Measurements from ENCODE around the gene TCF12. TPM values are rescaled to one million over a fixed set of nuclear protein-coding genes. Genes with fewer than 3 reads are reported as not detected.
"Not testable (repeated sequence)": the region's sequence is repeated elsewhere in the genome, so short reads cannot be mapped to it uniquely, and the experiment has no call there.

TCF12 gene
- total RNA-seq, 1 experiment from 2014 or later = 102 TPM

DNA sequence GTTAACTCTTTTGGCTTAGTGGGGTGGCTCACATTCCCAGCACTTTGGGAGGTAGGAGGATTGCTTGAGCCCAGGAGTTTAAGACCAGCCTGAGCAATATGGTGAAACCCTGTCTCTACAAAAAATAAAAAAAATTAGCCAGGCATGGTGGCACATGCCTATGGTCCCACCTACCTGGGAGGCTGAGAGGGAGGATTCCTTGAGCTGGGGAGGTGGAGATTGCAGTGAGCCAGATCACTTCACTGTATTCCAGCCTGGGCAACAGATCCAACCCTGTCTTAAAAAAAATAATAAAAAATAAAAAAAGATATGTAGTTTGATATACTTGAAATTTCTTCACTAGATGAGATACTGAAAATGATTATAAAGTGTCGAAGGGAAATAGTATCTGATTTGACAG is 178.8 kb downstream of the TCF12 start:
- CTCF ChIA-PET = no interaction called here
- ATAC-seq = no peak

DNA sequence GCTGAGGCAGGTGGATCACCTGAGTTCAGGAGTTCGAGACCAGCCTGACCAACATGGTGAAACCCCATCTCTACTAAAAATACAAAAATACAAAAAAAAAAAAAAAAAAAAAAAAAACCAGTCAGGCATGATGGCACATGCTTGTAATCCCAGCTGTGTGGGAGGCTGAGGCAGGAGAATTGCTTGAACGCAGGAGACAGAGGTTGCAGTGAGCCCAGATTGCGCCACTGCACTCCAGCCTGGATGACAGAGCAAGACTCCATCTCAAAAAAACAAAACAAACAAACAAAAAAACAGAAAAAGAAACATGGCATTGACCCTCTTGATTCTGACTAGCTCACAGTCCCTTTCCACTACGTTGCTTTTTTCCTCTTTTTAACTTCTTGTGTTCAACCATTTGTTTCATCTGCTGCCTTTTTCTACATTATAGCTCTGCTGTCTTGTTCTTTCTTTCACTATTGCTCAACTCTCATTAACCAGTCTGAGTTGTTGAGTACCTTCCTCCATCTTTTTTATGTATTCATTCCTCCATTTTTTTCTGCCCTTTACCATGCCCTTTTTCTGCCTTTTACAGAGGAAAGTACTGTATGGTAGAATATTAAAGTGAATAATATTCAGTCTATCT is 179.6 kb downstream of the TCF12 start:
- H3K27me3 ChIP-seq (ENCODE audit: control insufficient read depth, insufficient read depth, low read length); in situ Hi-C loops (cut with HindIII; ENCODE audit: low pct_unique_long_range_greater_than_20kb, low sequenced_read_pairs); intact Hi-C loops (cut with micrococcal nuclease; ENCODE audit: unreplicated experiment); H3K27ac ChIP-seq (ENCODE audit: low read length); CTCF ChIA-PET; H3K4me1 ChIP-seq (ENCODE audit: control insufficient read depth, insufficient read depth, low read length); H3K4me3 ChIP-seq (ENCODE audit: low read depth in 2 of 2, low read length in 2 of 2); DNase-seq (ENCODE audit: low read depth, low spot score); H3K36me3 ChIP-seq (ENCODE audit: control insufficient read depth, insufficient read depth, low read length); ATAC-seq; POLR2A ChIA-PET; BruUV-seq (replicated peaks); H3K9me3 ChIP-seq (ENCODE audit: control insufficient read depth, insufficient read depth, low read depth, low read length): not testable (repeated sequence)

More for the DNA sequence above, 178.8 kb downstream of the TCF12 start:
- Histone ChIP-seq H3K27me3 (ENCODE audit: control insufficient read depth, insufficient read depth, low read length) (no peaks in the 10 kb centered on the region), H3K4me3 (ENCODE audit: low read depth in 2 of 2, low read length in 2 of 2) (no peak overlapping the region), H3K36me3 (ENCODE audit: control insufficient read depth, insufficient read depth, low read length) (no peaks in the 10 kb centered on the region; the same call in 1 of the 2 replicates), H3K9me3 (ENCODE audit: control insufficient read depth, insufficient read depth, low read depth, low read length) (no peaks in the 10 kb centered on the region), H3K4me1 (ENCODE audit: control insufficient read depth, insufficient read depth, low read length) (no peaks in the 10 kb centered on the region), H3K27ac (ENCODE audit: low read length) (no peak overlapping the region)
- POLR2A ChIA-PET = no interaction called here
- BruUV-seq (replicated peaks) = no TSS peak
- TF ChIP-seq SIN3A (IDR thresholded peaks at IDR 0.05; ENCODE audit: borderline replicate concordance, insufficient read depth, low read depth, low read length) (no peak), TCF7L2 (IDR thresholded peaks at IDR 0.05; ENCODE audit: low read depth, low read length) (no peak), POLR2AphosphoS5 (IDR thresholded peaks at IDR 0.05; ENCODE audit: low read depth, low read length) (no peak)
- TF ChIP-seq, protein P1, sequence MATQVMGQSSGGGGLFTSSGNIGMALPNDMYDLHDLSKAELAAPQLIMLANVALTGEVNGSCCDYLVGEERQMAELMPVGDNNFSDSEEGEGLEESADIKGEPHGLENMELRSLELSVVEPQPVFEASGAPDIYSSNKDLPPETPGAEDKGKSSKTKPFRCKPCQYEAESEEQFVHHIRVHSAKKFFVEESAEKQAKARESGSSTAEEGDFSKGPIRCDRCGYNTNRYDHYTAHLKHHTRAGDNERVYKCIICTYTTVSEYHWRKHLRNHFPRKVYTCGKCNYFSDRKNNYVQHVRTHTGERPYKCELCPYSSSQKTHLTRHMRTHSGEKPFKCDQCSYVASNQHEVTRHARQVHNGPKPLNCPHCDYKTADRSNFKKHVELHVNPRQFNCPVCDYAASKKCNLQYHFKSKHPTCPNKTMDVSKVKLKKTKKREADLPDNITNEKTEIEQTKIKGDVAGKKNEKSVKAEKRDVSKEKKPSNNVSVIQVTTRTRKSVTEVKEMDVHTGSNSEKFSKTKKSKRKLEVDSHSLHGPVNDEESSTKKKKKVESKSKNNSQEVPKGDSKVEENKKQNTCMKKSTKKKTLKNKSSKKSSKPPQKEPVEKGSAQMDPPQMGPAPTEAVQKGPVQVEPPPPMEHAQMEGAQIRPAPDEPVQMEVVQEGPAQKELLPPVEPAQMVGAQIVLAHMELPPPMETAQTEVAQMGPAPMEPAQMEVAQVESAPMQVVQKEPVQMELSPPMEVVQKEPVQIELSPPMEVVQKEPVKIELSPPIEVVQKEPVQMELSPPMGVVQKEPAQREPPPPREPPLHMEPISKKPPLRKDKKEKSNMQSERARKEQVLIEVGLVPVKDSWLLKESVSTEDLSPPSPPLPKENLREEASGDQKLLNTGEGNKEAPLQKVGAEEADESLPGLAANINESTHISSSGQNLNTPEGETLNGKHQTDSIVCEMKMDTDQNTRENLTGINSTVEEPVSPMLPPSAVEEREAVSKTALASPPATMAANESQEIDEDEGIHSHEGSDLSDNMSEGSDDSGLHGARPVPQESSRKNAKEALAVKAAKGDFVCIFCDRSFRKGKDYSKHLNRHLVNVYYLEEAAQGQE (IDR thresholded peaks at IDR 0.05; ENCODE audit: insufficient read depth in 1 of 2, low read depth in 2 of 2, low read length in 1 of 2) = no peak
- TF ChIP-seq, protein P2, sequence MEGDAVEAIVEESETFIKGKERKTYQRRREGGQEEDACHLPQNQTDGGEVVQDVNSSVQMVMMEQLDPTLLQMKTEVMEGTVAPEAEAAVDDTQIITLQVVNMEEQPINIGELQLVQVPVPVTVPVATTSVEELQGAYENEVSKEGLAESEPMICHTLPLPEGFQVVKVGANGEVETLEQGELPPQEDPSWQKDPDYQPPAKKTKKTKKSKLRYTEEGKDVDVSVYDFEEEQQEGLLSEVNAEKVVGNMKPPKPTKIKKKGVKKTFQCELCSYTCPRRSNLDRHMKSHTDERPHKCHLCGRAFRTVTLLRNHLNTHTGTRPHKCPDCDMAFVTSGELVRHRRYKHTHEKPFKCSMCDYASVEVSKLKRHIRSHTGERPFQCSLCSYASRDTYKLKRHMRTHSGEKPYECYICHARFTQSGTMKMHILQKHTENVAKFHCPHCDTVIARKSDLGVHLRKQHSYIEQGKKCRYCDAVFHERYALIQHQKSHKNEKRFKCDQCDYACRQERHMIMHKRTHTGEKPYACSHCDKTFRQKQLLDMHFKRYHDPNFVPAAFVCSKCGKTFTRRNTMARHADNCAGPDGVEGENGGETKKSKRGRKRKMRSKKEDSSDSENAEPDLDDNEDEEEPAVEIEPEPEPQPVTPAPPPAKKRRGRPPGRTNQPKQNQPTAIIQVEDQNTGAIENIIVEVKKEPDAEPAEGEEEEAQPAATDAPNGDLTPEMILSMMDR (IDR thresholded peaks at IDR 0.05) = no peak
- intact Hi-C loops (cut with micrococcal nuclease; ENCODE audit: unreplicated experiment) (no loop called here), in situ Hi-C loops (cut with HindIII; ENCODE audit: low pct_unique_long_range_greater_than_20kb, low sequenced_read_pairs) (no loop called here)
- no peak for DNase-seq (ENCODE audit: low read depth, low spot score)

DNA sequence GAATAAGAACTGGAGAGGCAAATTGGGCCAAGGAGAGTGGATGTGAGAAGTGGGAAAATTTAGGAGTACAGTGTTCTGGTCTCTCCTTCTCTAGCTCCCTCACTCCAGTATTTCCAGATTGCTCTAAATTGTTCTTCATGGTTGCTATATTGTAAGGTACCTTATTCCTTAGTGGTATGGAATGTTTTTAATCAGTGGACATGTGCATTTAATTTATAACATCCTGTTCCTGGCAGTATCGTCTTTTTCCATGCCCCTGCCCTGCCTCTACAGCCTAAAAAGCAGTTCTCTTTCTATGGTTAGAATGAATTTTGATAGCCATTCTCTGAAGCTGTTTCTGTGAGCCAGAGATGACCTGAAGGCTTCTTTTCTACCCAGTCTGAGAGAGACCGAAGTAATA is 180.5 kb downstream of the TCF12 start:
- intact Hi-C loops (cut with micrococcal nuclease; ENCODE audit: unreplicated experiment) (no loop called here), in situ Hi-C loops (cut with HindIII; ENCODE audit: low pct_unique_long_range_greater_than_20kb, low sequenced_read_pairs) (no loop called here)
- no peak for TF ChIP-seq POLR2AphosphoS5 (IDR thresholded peaks at IDR 0.05; ENCODE audit: low read depth, low read length)
- TF ChIP-seq, protein P1 (IDR thresholded peaks at IDR 0.05; ENCODE audit: insufficient read depth in 1 of 2, low read depth in 2 of 2, low read length in 1 of 2) = no peak
- TF ChIP-seq TCF7L2 (IDR thresholded peaks at IDR 0.05; ENCODE audit: low read depth, low read length) = no peak
- TF ChIP-seq, protein P2 (IDR thresholded peaks at IDR 0.05) = no peak
- no peak for TF ChIP-seq SIN3A (IDR thresholded peaks at IDR 0.05; ENCODE audit: borderline replicate concordance, insufficient read depth, low read depth, low read length)
- Histone ChIP-seq H3K36me3 (ENCODE audit: control insufficient read depth, insufficient read depth, low read length) (no peaks in the 10 kb centered on the region), H3K4me1 (ENCODE audit: control insufficient read depth, insufficient read depth, low read length) (no peaks in the 10 kb centered on the region), H3K9me3 (ENCODE audit: control insufficient read depth, insufficient read depth, low read depth, low read length) (no peaks in the 10 kb centered on the region), H3K27me3 (ENCODE audit: control insufficient read depth, insufficient read depth, low read length) (no peaks in the 10 kb centered on the region), H3K27ac (ENCODE audit: low read length) (no peak overlapping the region), H3K4me3 (ENCODE audit: low read depth in 2 of 2, low read length in 2 of 2) (no peak overlapping the region)
- ATAC-seq = no peak
- POLR2A ChIA-PET = no interaction called here
- BruUV-seq (replicated peaks) = no TSS peak
- CTCF ChIA-PET = no interaction called here
- no peak for DNase-seq (ENCODE audit: low read depth, low spot score)
